Sigmoid colon (tissue), 7 donors: Measurements from ENCODE around the gene ODAD3. TPM values are rescaled to one million over a fixed set of nuclear protein-coding genes. Genes with fewer than 3 reads are reported as not detected.
A peak's percentile ranks its signal among the peaks of the same experiment; 100 is the strongest.

ENCODE experiments used
- DNase-seq: peaks from one replicate; pipeline ENCODE4 v3.0.0-alpha.2; 2019
- H3K27ac ChIP-seq, 4 donors: fragments of 200-600 bp; sonication (generic); one replicate each; pipeline ENCODE4 v1.5.1; 2016 to 2019; ENCODE audit warnings: mild to moderate bottlenecking in 1 of 4
- H3K27me3 ChIP-seq, 3 donors: fragments of 200-600 bp; sonication (generic); one replicate each; pipeline ENCODE4 v1.5.1; 2019; ENCODE audit warnings: mild to moderate bottlenecking in 1 of 3
- H3K36me3 ChIP-seq, 4 donors: fragments of 200-600 bp; sonication (generic); one replicate each; pipeline ENCODE4 v1.5.1; 2016 to 2019
- H3K4me1 ChIP-seq, 4 donors: fragments of 200-600 bp; sonication (generic); one replicate each; pipeline ENCODE4 v1.5.1; 2017 to 2019
- H3K4me3 ChIP-seq, 4 donors: fragments of 200-600 bp; sonication (generic); one replicate each; pipeline ENCODE4 v1.5.1; 2017 to 2019; ENCODE audit warnings: mild to moderate bottlenecking in 2 of 4, moderate library complexity in 1 of 4
- H3K9me3 ChIP-seq, 4 donors: fragments of 200-600 bp in 3 of 4; sonication (generic) in 3 of 4; one replicate each; pipeline versions ENCODE4 v1.5.1 to v1.6.1; 2013 to 2019
- CTCF ChIP-seq, 4 experiments: fragments of 450-650 bp in 3 of 4; fragments of 200-600 bp in 1 of 4; IDR thresholded peaks; one replicate each; pipeline ENCODE4 v1.5.1; 2016 to 2019; ENCODE audit warnings: antibody characterized with exemption in 4 of 4, mild to moderate bottlenecking in 3 of 4, moderate library complexity in 2 of 4
- EP300 ChIP-seq, 4 donors: sonication (generic); formaldehyde crosslinking; IDR thresholded peaks; one replicate each; pipeline ENCODE4 v1.6.1; 2017; ENCODE audit warnings: antibody characterized with exemption in 4 of 4
- POLR2A ChIP-seq, 2 donors: fragments of 450-650 bp; IDR thresholded peaks; one replicate each; pipeline ENCODE4 v1.6.1; 2016; ENCODE audit warnings: antibody characterized with exemption in 2 of 2, mild to moderate bottlenecking in 2 of 2, moderate library complexity in 2 of 2
- POLR2AphosphoS5 ChIP-seq, 4 donors: sonication (generic); formaldehyde crosslinking; IDR thresholded peaks; one replicate each; pipeline ENCODE4 v1.6.1; 2017; ENCODE audit warnings: antibody characterized with exemption in 4 of 4
- WGBS, 2 donors: extraction: QIAGEN DNeasy Blood & Tissue Kit; methylation state at CpG; one replicate each; pipeline ENCODE4 v1.1.7; 2013; 5-methylcytosine and 5-hydroxymethylcytosine counted together
- intact Hi-C: fragments of 100-400 bp; cut with DNase I; formaldehyde crosslinking; loops from one replicate; pipeline ENCODE4 v1.15.1; 2023
- polyA plus RNA-seq, 3 donors: library from polyadenylated mRNA; stranded (reverse); fragments of 200-250 nt; gene quantifications; one replicate each; pipeline ENCODE4 v1.2.3, GENCODE V29; 2013
- total RNA-seq, 4 donors: library from RNA; depleted of rRNA; stranded (reverse); fragments of >200 nt; gene quantifications; one replicate each; pipeline ENCODE4 v1.1.0, GENCODE V29; 2016
- donor health status: healthy with polysubstance abuse.
- donor health status: Bipolar disorder and iron deficiency.
- donor health status: healthy.

Gene ODAD3
- total and polyA plus RNA-seq, 7 donors = 0.29 to 1.4 TPM; not detected in 5

DNA sequence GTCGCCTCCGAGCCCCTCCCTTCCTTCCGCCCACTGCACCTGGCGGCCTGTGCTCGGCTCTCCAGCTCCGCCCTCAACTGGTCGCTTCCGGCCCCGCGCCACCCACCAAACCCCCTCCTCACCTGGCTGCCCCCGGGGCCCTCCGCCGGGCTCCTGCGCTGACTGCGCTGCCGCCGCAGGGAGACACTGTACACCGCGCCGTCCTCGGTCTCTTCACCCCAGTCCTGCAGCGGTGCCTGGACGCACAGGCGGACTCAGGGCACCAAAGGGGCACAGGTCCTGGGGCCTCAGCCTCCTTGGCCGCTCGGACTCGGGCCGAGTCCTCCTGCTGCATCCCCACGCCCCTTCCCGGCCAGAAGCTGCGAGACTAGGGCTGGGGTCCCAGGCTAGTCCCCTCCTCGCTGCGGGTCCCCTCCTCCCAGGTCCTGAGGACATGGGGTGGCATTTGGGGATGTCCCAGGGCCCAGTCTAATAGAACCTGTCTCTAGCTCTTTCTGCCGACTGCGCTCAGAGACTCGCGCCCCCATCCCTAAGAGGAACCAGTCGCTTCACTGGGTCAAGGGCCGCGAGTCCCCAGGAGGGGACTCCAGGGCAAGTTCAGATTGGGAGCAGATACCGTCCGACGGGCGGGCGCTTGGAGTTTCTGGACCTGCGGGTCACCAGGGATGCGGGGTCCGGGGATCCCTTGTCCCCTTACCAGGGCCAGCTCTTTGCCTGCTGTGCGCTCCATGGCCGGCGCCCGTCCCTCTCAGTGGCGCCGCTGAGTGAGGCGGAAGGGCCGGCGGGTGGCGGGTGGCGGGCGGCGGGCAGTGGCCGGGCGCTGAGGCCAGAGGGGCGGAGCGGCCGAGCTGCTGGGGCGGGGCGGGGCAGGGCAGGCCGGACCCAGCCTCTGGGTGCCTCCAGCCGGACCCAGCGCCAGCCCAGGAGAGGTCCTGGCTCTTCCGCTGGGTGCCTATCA, 16.1 kb downstream of the ODAD3 start, which contains the start of gene RGL3:
RGL3 (minus strand) TSS at position 766 of the 958 bp plus-strand sequence; CDS start at position 730, 36 bp downstream.
- no peak for TF ChIP-seq EP300 (IDR thresholded peaks at IDR 0.05)
- no peak for TF ChIP-seq POLR2A (IDR thresholded peaks at IDR 0.05)
- TF ChIP-seq CTCF (IDR thresholded peaks at IDR 0.05) = no peak
- no peak for TF ChIP-seq POLR2AphosphoS5 (IDR thresholded peaks at IDR 0.05)
- Histone ChIP-seq H3K4me3 (peak within 1 kb of the TSS in 3 of 4 donors; percentile 28 to 38 (median 36)), H3K36me3 (no peaks in the 10 kb centered on the region), H3K9me3 (no peaks in the 10 kb centered on the region), H3K27me3 (peaks cover 43 to 77% (median 58%) of the 10 kb centered on the region in 3 donors), H3K27ac (peak within 1 kb of the TSS in 1 of 4 donors; percentile 31), H3K4me1 (peaks cover 0 to 41% (median 33%) of the 10 kb centered on the region in 4 donors)
- WGBS, 2 donors = 2 to 4% methylated on average over 72 of the region's 72 CpGs
- intact Hi-C loops = no loop called here
- no peak for DNase-seq

- intact Hi-C loops = no loop called here
- H3K9me3 ChIP-seq = no peaks in the 10 kb centered on the region
- H3K4me1 ChIP-seq = peaks cover 0 to 41% (median 33%) of the 10 kb centered on the region in 4 donors
- peak overlapping the region in 2 of 4 donors; percentile 36 to 38 for H3K4me3 ChIP-seq
- no peak overlapping the region for H3K27ac ChIP-seq
- TF ChIP-seq CTCF (IDR thresholded peaks at IDR 0.05) = no peak
- TF ChIP-seq POLR2AphosphoS5 (IDR thresholded peaks at IDR 0.05) = no peak
- TF ChIP-seq POLR2A (IDR thresholded peaks at IDR 0.05) = no peak
- no peak for TF ChIP-seq EP300 (IDR thresholded peaks at IDR 0.05)
- peaks cover 41 to 70% (median 51%) of the 10 kb centered on the region in 3 donors for H3K27me3 ChIP-seq
- no peaks in the 10 kb centered on the region for H3K36me3 ChIP-seq
- no peak for DNase-seq
- 5 to 7% methylated on average over 14 to 15 of the region's 16 CpGs for WGBS, 2 donors
Measured at GRCh38 chr19:11418094-11418548, 16.8 kb downstream of the ODAD3 start.

- no peak overlapping the region for H3K27ac ChIP-seq
- H3K27me3 ChIP-seq = peaks cover 27 to 54% (median 36%) of the 10 kb centered on the region in 3 donors
- H3K36me3 ChIP-seq = no peaks in the 10 kb centered on the region
- no peak for TF ChIP-seq POLR2AphosphoS5 (IDR thresholded peaks at IDR 0.05)
- no peak for TF ChIP-seq POLR2A (IDR thresholded peaks at IDR 0.05)
- no peak for TF ChIP-seq EP300 (IDR thresholded peaks at IDR 0.05)
- no peak for TF ChIP-seq CTCF (IDR thresholded peaks at IDR 0.05)
- intact Hi-C loops = no loop called here
- H3K4me1 ChIP-seq = peaks cover 0 to 28% (median 21%) of the 10 kb centered on the region in 4 donors
- no peaks in the 10 kb centered on the region for H3K9me3 ChIP-seq
- whole genome bisulfite sequencing, 2 donors = 89 to 94% methylated on average over 17 of the region's 17 CpGs
- no peak overlapping the region for H3K4me3 ChIP-seq
- DNase-seq = no peak
Measured at GRCh38 chr19:11416346-11417052, 18.4 kb downstream of the ODAD3 start.

- WGBS, 2 donors = 93 to 97% methylated on average over 2 of the region's 2 CpGs
- no peak for TF ChIP-seq EP300 (IDR thresholded peaks at IDR 0.05)
- TF ChIP-seq POLR2A (IDR thresholded peaks at IDR 0.05) = no peak
- no peak for TF ChIP-seq POLR2AphosphoS5 (IDR thresholded peaks at IDR 0.05)
- TF ChIP-seq CTCF (IDR thresholded peaks at IDR 0.05) = no peak
- DNase-seq = no peak
- Histone ChIP-seq H3K27me3 (peaks cover 13 to 34% (median 23%) of the 10 kb centered on the region in 3 donors), H3K36me3 (no peaks in the 10 kb centered on the region), H3K4me1 (peaks cover 0 to 13% (median 9%) of the 10 kb centered on the region in 4 donors), H3K9me3 (no peaks in the 10 kb centered on the region), H3K4me3 (no peak overlapping the region), H3K27ac (no peak overlapping the region)
- intact Hi-C loops = no loop called here
Measured at GRCh38 chr19:11414544-11414943, 20.4 kb downstream of the ODAD3 start.
